ENCODE measurements around the gene PTF1A. TPM values are rescaled to one million over a fixed set of nuclear protein-coding genes. Genes with fewer than 3 reads are reported as not detected.

The PTF1A gene
- total RNA-seq, 2 experiments from 2014 or later, result not detected

- H3K9me3 Mint-ChIP-seq, result no peaks in the 10 kb centered on the region
- peaks cover 68% of the 10 kb centered on the region for H3K27me3 Mint-ChIP-seq
- H3K27ac Mint-ChIP-seq, result no peak overlapping the region
- intact Hi-C loops (cut with micrococcal nuclease), result no loop called here
- no peaks in the 10 kb centered on the region for H3K36me3 Mint-ChIP-seq (ENCODE audit: low read depth)
- DNase-seq, result no peak
- ATAC-seq, result no peak
- POLR2A ChIA-PET, result no interaction called here
- no peak for TF ChIP-seq CTCF (IDR thresholded peaks at IDR 0.05)
- CTCF ChIA-PET, result interaction anchor here (1.1 kb wide), 1 partner anchor 34 kb away, joined by 3 read pairs; no protein-coding TSS in a partner anchor
- H3K4me1 Mint-ChIP-seq (ENCODE audit: low read depth), result peaks cover 2% of the 10 kb centered on the region
- no peak overlapping the region for H3K4me3 Mint-ChIP-seq
These were observed 761 bp downstream of the PTF1A start for GRCh38 chr10:23192712-23193434.

- no peak overlapping the region for H3K27ac Mint-ChIP-seq
- intact Hi-C loops (cut with micrococcal nuclease), result no loop called here
- TF ChIP-seq CTCF (IDR thresholded peaks at IDR 0.05), result no peak
- H3K4me1 Mint-ChIP-seq (ENCODE audit: low read depth), result peaks cover 2% of the 10 kb centered on the region
- H3K36me3 Mint-ChIP-seq (ENCODE audit: low read depth), result no peaks in the 10 kb centered on the region
- no peak overlapping the region for H3K4me3 Mint-ChIP-seq
- ATAC-seq (no peak), DNase-seq (no peak)
- POLR2A ChIA-PET, result no interaction called here
- H3K9me3 Mint-ChIP-seq, result no peaks in the 10 kb centered on the region
- peaks cover 68% of the 10 kb centered on the region for H3K27me3 Mint-ChIP-seq
- CTCF ChIA-PET, result interaction anchor here (1.1 kb wide), 1 partner anchor 35 kb away, joined by 3 read pairs; no protein-coding TSS in a partner anchor
These were observed 1.4 kb downstream of the PTF1A start for GRCh38 chr10:23193435-23194074.

- H3K4me1 Mint-ChIP-seq (ENCODE audit: low read depth), result peaks cover 2% of the 10 kb centered on the region
- H3K36me3 Mint-ChIP-seq (ENCODE audit: low read depth), result no peaks in the 10 kb centered on the region
- peaks cover 63% of the 10 kb centered on the region for H3K27me3 Mint-ChIP-seq
- TF ChIP-seq CTCF (IDR thresholded peaks at IDR 0.05), result no peak
- ChIA-PET POLR2A (no interaction called here), CTCF (no interaction called here)
- no peaks in the 10 kb centered on the region for H3K9me3 Mint-ChIP-seq
- intact Hi-C loops (cut with micrococcal nuclease), result no loop called here
- H3K4me3 Mint-ChIP-seq, result no peak overlapping the region
- H3K27ac Mint-ChIP-seq, result no peak overlapping the region
- ATAC-seq (no peak), DNase-seq (no peak)
These were observed 2.4 kb downstream of the PTF1A start for GRCh38 chr10:23194471-23194965.

GRCh38 chr10:23194966-23195845 is 3.1 kb downstream of the PTF1A start:
- peaks cover 2% of the 10 kb centered on the region for H3K4me1 Mint-ChIP-seq (ENCODE audit: low read depth)
- ATAC-seq, result no peak
- intact Hi-C loops (cut with micrococcal nuclease), result no loop called here
- no peak overlapping the region for H3K27ac Mint-ChIP-seq
- H3K27me3 Mint-ChIP-seq, result peaks cover 65% of the 10 kb centered on the region
- CTCF ChIA-PET, result no interaction called here
- DNase-seq, result no peak
- H3K4me3 Mint-ChIP-seq, result no peak overlapping the region
- no peaks in the 10 kb centered on the region for H3K36me3 Mint-ChIP-seq (ENCODE audit: low read depth)
- POLR2A ChIA-PET, result no interaction called here
- TF ChIP-seq CTCF (IDR thresholded peaks at IDR 0.05), result no peak
- no peaks in the 10 kb centered on the region for H3K9me3 Mint-ChIP-seq

All from activated CD8-positive, alpha-beta T cell treated with anti-CD3 and anti-CD28 coated beads for 36 hours (primary cell).